Activated CD8-positive, alpha-beta memory T cell treated with anti-CD3 and anti-CD28 coated beads for 1 hour (primary cell): Measurements from ENCODE around the gene STAT4.
A peak's percentile ranks its signal among the peaks of the same experiment; 100 is the strongest.

Experiments
- DNase-seq, 2 donors: peaks; one replicate each; pipeline ENCODE4 v3.0.0-alpha.2; 2020; ENCODE audit warnings: low read depth in 1 of 2; ENCODE audit errors: extremely low read depth in 1 of 2

The STAT4 gene

GRCh38 chr2:191103774-191104173 lies 47.0 kb downstream of the STAT4 start:
- DNase-seq, result no peak

- no peak for DNase-seq
These were observed 50.6 kb downstream of the STAT4 start for GRCh38 chr2:191100216-191100615.

- DNase-seq, result no peak
These were observed 63.5 kb downstream of the STAT4 start for GRCh38 chr2:191087311-191087710.

GRCh38 chr2:191086706-191087105 lies 64.1 kb downstream of the STAT4 start:
- DNase-seq, result no peak

- no peak for DNase-seq
These were observed 67.3 kb downstream of the STAT4 start for GRCh38 chr2:191083540-191083939.

GRCh38 chr2:191082321-191082720 lies 68.5 kb downstream of the STAT4 start:
- DNase-seq, result no peak

GRCh38 chr2:191081411-191082155 lies 69.2 kb downstream of the STAT4 start:
- DNase-seq, result no peak

- no peak for DNase-seq
These were observed 72.5 kb downstream of the STAT4 start for GRCh38 chr2:191078165-191078867.

- DNase-seq, result no peak
These were observed 80.5 kb downstream of the STAT4 start for GRCh38 chr2:191070276-191070675.

GRCh38 chr2:191069606-191070005 lies 81.2 kb downstream of the STAT4 start:
- no peak for DNase-seq

GRCh38 chr2:191066919-191067233 lies 83.9 kb downstream of the STAT4 start:
- DNase-seq, result no peak

- no peak for DNase-seq
These were observed 84.4 kb downstream of the STAT4 start for GRCh38 chr2:191066197-191066918.

GRCh38 chr2:191065785-191066184 lies 85.0 kb downstream of the STAT4 start:
- no peak for DNase-seq

GRCh38 chr2:191064590-191064989 lies 86.2 kb downstream of the STAT4 start:
- peak in 1 of 2 donors; percentile 7 for DNase-seq

- no peak for DNase-seq
These were observed 87.2 kb downstream of the STAT4 start for GRCh38 chr2:191063584-191063983.

GRCh38 chr2:191061381-191061980 lies 89.3 kb downstream of the STAT4 start:
- DNase-seq, result no peak

- DNase-seq, result no peak
These were observed 91.5 kb downstream of the STAT4 start for GRCh38 chr2:191059308-191059707.

- no peak for DNase-seq
These were observed 94.6 kb downstream of the STAT4 start for GRCh38 chr2:191056228-191056627.

- no peak for DNase-seq
These were observed 97.5 kb downstream of the STAT4 start for GRCh38 chr2:191053256-191053655.

GRCh38 chr2:191051825-191052778 lies 98.7 kb downstream of the STAT4 start:
- no peak for DNase-seq
